Large intestine (tissue), 3 donors: Measurements from ENCODE around the gene ACER1. TPM values are rescaled to one million over a fixed set of nuclear protein-coding genes. Genes with fewer than 3 reads are reported as not detected.
"Not testable (repeated sequence)": the region's sequence is repeated elsewhere in the genome, so short reads cannot be mapped to it uniquely, and the experiment has no call there.

Experiments used
- DNase-seq, 2 donors: peaks; one replicate each; pipeline versions ENCODE4 v3.0.0 to v3.0.0-alpha.2; 2013
- H3K27ac ChIP-seq: one replicate; pipeline ENCODE4 v1.5.1; 2013; ENCODE audit warnings: low read length
- H3K27me3 ChIP-seq: 2 replicates; pipeline ENCODE4 v1.6.1; 2013; ENCODE audit warnings: low read length; ENCODE audit not compliant: control insufficient read depth, insufficient read depth
- H3K36me3 ChIP-seq: 2 replicates; pipeline ENCODE4 v1.6.1; 2013; ENCODE audit warnings: low read length; ENCODE audit not compliant: control insufficient read depth, insufficient read depth
- H3K4me1 ChIP-seq: one replicate; pipeline ENCODE4 v1.6.1; 2013; ENCODE audit warnings: low read length; ENCODE audit not compliant: control insufficient read depth, insufficient read depth
- H3K4me3 ChIP-seq: one replicate; pipeline ENCODE4 v1.5.1; 2013; ENCODE audit warnings: low read length
- H3K9me3 ChIP-seq: one replicate; pipeline ENCODE4 v1.6.1; 2013; ENCODE audit warnings: mild to moderate bottlenecking, low read depth, low read length, moderate library complexity; ENCODE audit not compliant: control insufficient read depth
- WGBS: methylation state at CpG from one replicate; pipeline ENCODE4 v1.1.5; 2013; ENCODE audit warnings: low lambda C conversion rate; ENCODE audit not compliant: insufficient coverage; 5-methylcytosine and 5-hydroxymethylcytosine counted together
- polyA plus RNA-seq: library from polyadenylated mRNA; unstranded; fragments of 120-200 nt; gene quantifications from one replicate; pipeline ENCODE4 v1.2.1, GENCODE V29; 2013

The ACER1 gene
- polyA plus RNA-seq, 1 donor = 0.04 TPM

DNA sequence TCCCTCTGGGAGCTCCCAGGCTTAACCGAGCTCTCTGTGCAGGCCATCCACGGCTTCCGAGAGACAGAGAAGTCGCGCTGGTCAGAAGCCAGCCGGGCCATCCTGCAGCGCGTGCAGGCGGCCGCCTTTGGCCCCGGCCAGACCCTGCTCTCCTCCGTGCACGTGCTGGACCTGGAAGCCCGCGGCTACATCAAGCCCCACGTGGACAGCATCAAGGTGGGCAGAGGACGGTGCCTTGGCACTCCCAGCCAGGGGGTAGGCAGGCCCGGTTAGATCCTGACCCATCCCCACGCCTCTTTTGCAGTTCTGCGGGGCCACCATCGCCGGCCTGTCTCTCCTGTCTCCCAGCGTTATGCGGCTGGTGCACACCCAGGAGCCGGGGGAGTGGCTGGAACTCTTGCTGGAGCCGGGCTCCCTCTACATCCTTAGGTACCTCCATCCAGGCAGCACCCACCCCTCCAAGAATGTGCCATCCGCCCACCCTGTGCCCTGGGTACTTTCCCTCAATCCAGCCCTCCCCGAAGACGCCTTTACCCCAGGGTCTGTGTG lies 40.8 kb upstream of the ACER1 start:
- Histone ChIP-seq H3K4me1 (peaks cover 5% of the 10 kb centered on the region), H3K4me3 (peak overlapping the region; percentile 50), H3K36me3 (peaks cover 25% of the 10 kb centered on the region), H3K9me3 (no peaks in the 10 kb centered on the region), H3K27me3 (no peaks in the 10 kb centered on the region), H3K27ac (peak overlapping the region; percentile 74)
- no peak for DNase-seq
- WGBS = no CpG with 5 or more reads among the region's 29 CpGs

DNA sequence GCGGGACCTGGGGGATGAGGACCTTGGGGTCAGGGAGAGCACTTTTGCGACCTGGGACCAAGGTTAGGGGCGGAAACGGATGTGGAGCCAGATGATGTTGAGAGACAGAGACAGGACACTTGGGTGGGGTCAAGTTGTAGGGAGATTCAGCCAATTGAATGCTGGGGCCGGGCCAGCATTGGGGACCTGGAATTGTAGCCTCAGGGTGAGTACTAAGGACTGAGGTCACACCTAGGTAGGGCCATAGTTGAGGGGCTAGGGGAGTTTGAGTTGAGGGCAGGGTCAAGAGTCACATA lies 40.3 kb upstream of the ACER1 start:
- H3K27me3 ChIP-seq = no peaks in the 10 kb centered on the region
- H3K27ac ChIP-seq = peak overlapping the region; percentile 74
- H3K4me3 ChIP-seq = peak overlapping the region; percentile 50
- peaks cover 5% of the 10 kb centered on the region for H3K4me1 ChIP-seq
- no peaks in the 10 kb centered on the region for H3K9me3 ChIP-seq
- no CpG with 5 or more reads among the region's 5 CpGs for WGBS
- peaks cover 27% of the 10 kb centered on the region for H3K36me3 ChIP-seq
- no peak for DNase-seq

DNA sequence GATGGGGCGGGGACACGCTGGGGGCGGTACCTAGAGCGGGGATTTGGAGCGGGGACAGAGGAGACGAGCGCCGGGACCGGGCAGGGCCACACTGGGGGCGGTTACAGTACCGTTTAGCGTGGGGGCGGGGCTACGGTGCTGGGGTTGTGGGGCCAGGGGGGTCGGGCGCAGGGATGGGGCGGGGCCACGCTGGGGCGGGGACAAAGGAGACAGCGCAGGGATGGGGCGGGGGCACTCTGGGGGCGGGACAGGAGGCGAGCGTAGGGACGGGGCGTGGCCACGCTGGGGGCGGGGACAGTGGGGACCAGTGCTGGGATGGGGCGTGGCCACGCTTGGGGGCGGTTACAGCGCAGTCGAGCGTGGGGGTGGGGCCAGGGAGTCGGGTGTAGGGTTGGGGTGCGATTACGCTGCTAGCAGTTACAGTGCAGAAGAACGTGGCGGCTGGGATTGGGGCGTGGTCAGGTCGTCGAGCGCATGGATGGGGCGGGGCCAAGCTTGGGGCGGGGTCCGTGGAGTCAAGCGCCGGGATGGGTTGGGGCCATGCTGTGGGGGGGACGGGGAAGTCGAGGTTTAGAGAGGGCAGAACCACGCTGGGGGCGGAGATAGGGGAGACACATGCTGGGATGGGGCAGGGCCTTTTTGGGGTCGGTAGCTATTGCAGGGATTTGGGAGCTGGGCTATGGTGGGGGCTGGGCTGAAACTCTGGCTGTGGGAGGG lies 39.8 kb upstream of the ACER1 start:
- peak; percentile 97 to 99 for DNase-seq
- no CpG with 5 or more reads among the region's 53 CpGs for WGBS
- Histone ChIP-seq H3K27ac (peak overlapping the region; percentile 100), H3K9me3 (no peaks in the 10 kb centered on the region), H3K4me1 (peaks cover 5% of the 10 kb centered on the region), H3K36me3 (peaks cover 27% of the 10 kb centered on the region), H3K4me3 (peak overlapping the region; percentile 93), H3K27me3 (no peaks in the 10 kb centered on the region)

DNA sequence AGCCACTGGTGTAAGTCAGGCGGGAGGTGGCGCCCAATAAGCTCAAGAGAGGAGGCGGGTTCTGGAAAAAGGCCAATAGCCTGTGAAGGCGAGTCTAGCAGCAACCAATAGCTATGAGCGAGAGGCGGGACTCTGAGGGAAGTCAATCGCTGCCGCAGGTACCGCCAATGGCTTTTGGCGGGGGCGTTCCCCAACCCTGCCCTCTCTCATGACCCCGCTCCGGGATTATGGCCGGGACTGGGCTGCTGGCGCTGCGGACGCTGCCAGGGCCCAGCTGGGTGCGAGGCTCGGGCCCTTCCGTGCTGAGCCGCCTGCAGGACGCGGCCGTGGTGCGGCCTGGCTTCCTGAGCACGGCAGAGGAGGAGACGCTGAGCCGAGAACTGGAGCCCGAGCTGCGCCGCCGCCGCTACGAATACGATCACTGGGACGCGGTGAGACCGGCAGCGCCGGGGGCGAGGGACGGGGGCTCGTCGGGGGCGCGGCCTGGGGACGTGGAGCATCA lies 39.2 kb upstream of the ACER1 start, which contains the start of gene ALKBH7:
ALKBH7 (plus strand) TSS at position 201 of the 502 bp plus-strand sequence; CDS start at position 228, 27 bp downstream.
- peak; percentile 100 for DNase-seq
- Histone ChIP-seq H3K27ac (peak within 1 kb of the TSS; percentile 100), H3K27me3 (no peaks in the 10 kb centered on the region), H3K4me1 (peaks cover 5% of the 10 kb centered on the region), H3K9me3 (no peaks in the 10 kb centered on the region), H3K4me3 (peak within 1 kb of the TSS; percentile 93), H3K36me3 (peaks cover 33% of the 10 kb centered on the region)
- no CpG with 5 or more reads among the region's 47 CpGs for WGBS

DNA sequence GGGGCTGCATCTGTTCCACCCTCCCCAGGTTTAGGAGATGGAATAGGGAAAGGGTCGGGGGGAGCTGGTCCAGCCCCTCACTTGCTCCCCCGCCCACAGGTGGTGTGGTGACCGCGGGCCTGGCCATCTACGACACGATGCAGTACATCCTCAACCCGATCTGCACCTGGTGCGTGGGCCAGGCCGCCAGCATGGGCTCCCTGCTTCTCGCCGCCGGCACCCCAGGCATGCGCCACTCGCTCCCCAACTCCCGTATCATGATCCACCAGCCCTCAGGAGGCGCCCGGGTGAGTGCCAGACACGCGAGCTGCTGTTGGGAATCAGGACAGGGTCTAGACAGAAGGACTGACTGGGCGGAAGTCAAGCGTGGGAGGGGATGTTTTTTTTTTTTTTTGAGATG lies 30.9 kb upstream of the ACER1 start:
- H3K36me3 ChIP-seq = peaks cover 52% of the 10 kb centered on the region
- H3K4me3 ChIP-seq = no peak overlapping the region
- no CpG with 5 or more reads among the region's 21 CpGs for WGBS
- no peaks in the 10 kb centered on the region for H3K9me3 ChIP-seq
- DNase-seq = no peak
- H3K27ac ChIP-seq = no peak overlapping the region
- H3K27me3 ChIP-seq = no peaks in the 10 kb centered on the region
- H3K4me1 ChIP-seq = peaks cover 2% of the 10 kb centered on the region

DNA sequence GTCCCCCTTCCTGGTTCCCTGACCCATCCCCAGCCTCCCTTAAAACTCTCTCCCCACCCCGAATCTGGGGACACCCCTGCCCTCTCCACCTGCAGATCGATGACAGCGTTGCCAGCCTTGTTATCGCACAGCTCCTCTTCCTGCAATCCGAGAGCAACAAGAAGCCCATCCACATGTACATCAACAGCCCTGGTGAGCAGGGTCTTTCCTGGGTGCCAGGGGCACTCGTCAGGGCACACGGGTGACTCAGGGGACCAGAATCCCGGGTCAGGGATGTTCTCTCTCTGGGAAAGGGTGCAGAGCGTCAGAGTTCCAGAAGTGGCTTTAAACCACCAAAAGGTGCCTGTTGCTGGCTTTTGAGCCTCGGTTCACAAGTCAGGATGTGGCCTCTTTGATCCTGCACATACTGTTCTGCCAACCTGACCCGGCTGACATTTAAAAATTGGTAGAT lies 29.0 kb upstream of the ACER1 start:
- no peaks in the 10 kb centered on the region for H3K9me3 ChIP-seq
- WGBS = no CpG with 5 or more reads among the region's 11 CpGs
- H3K27ac ChIP-seq = peak overlapping the region; percentile 63
- H3K4me3 ChIP-seq = peak overlapping the region; percentile 98
- H3K4me1 ChIP-seq = peaks cover 2% of the 10 kb centered on the region
- H3K27me3 ChIP-seq = no peaks in the 10 kb centered on the region
- H3K36me3 ChIP-seq = peaks cover 32% of the 10 kb centered on the region
- DNase-seq = peak in 1 of 2 donors; percentile 29

DNA sequence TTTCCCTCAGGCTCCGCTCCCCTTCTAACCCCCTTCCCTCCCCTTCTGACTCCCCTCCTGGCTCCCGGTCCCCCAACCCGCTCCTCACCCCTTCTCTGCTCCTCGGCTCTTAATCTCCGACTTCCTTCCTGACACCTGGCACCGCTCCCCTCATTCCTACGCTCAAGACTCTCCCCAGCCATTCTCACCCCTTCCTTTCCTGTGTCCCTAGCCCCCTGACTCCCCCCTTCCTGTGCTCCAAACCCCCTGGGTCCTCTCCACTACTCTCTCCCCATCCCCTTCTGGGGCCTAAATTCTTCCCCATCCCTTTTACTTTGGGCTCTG lies 28.6 kb upstream of the ACER1 start:
- WGBS = 9% methylated on average over 4 of the region's 7 CpGs
- Histone ChIP-seq H3K27ac (peak overlapping the region; percentile 63), H3K4me3 (peak overlapping the region; percentile 98), H3K36me3 (peaks cover 28% of the 10 kb centered on the region), H3K4me1 (peaks cover 2% of the 10 kb centered on the region), H3K9me3 (no peaks in the 10 kb centered on the region), H3K27me3 (no peaks in the 10 kb centered on the region)
- no peak for DNase-seq

DNA sequence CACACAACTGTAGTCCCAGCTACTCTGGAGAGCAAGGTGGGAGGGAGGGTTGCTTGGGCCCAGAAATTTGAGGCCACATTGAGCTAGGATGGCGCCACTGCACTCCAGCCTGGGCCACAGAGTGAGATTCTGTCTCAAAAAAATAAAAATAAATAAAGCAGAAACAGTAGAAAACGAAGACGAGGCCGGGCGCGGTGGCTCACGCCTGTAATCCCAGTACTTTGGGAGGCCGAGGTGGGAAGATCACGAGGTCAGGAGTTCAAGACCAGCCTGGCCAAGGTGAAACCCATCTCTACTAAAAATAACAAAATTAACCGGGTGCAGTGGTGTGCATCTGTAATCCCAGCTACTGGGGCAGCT lies 27.4 kb upstream of the ACER1 start:
- not testable (repeated sequence) for DNase-seq, H3K4me1 ChIP-seq, H3K27me3 ChIP-seq, H3K27ac ChIP-seq, H3K9me3 ChIP-seq
- WGBS = 100% methylated on average over 1 of the region's 10 CpGs
- H3K4me3 ChIP-seq = peak overlapping the region; percentile 98
- peaks cover 19% of the 10 kb centered on the region for H3K36me3 ChIP-seq

DNA sequence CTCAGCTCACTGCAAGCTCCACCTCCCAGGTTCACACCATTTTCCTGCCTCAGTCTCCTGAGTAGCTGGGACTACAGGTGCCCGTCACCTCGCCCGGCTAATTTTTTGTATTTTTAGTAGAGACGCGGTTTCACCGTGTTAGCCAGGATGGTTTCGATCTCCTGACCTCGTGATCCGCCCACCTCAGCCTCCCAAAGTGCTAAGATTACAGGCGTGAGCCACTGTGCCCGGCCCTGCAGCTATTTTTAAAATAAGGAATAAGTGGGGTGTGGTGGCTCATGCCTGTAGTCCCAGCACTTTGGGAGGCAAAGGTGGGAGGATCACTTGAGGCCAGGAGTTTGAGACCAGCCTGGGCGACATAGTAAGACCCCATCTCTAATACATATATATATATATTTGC lies 27.0 kb upstream of the ACER1 start:
- H3K36me3 ChIP-seq = peaks cover 15% of the 10 kb centered on the region
- WGBS = 100% methylated on average over 2 of the region's 12 CpGs
- not testable (repeated sequence) for H3K9me3 ChIP-seq, H3K4me1 ChIP-seq, H3K27me3 ChIP-seq, DNase-seq, H3K4me3 ChIP-seq, H3K27ac ChIP-seq

DNA sequence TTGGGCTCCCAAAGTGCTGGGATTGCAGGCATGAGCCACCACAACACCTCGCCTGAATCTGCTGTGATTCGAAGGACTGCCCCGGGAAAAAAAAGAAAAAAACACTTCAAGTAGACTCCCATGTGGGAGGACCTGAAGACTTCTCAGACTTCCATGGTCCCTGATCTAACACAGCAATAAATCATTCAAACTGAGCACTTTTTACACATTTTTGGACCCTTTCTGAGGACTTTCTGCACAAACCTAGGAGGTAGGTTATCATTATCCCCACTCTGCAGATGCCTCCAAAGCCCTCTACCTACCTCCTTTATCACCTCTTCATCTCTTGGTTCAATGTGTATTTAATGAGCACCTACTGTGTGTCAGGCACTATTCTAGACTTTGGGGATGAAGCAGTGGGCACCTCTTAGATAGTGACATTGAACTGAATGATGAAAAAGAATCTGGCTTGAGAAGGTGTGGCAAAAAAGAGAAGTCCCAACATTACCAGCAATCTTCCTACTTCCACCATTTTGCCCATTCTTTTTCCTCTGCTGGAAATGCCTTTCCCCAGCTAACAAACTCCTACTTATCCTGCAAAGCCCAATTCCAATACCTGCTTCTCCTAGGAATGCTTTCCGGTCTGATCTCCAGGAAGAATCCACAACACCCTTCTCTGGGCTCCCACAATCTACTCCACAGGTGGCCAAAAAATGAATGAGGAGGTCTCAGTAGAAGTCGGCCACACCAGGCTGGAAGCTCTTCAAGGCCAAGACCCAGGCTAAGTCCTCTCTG lies 26.3 kb upstream of the ACER1 start:
- H3K27ac ChIP-seq = no peak overlapping the region
- H3K4me1 ChIP-seq = peaks cover 2% of the 10 kb centered on the region
- WGBS = no CpG with 5 or more reads among the region's 5 CpGs
- no peaks in the 10 kb centered on the region for H3K27me3 ChIP-seq
- no peaks in the 10 kb centered on the region for H3K9me3 ChIP-seq
- H3K4me3 ChIP-seq = no peak overlapping the region
- DNase-seq = no peak
- H3K36me3 ChIP-seq = peaks cover 8% of the 10 kb centered on the region
